Activated T-helper 1 cell treated with Interleukin-2 at 50 U/mL for 16 hours (primary cell): ENCODE measurements around the gene PRLR.
A peak's percentile ranks its signal among the peaks of the same experiment; 100 is the strongest.
"Not testable (repeated sequence)": the region's sequence is repeated elsewhere in the genome, so short reads cannot be mapped to it uniquely, and the experiment has no call there.

Source experiments
- DNase-seq: peaks from one replicate; pipeline ENCODE4 v3.0.0-alpha.2; 2020; ENCODE audit warnings: low read depth

PRLR gene

GRCh38 chr5:35124932-35125331 lies 105.4 kb downstream of the PRLR start:
- DNase-seq, result no peak

GRCh38 chr5:35122819-35123218 lies 107.5 kb downstream of the PRLR start:
- DNase-seq, result no peak

GRCh38 chr5:35120715-35121114 lies 109.6 kb downstream of the PRLR start:
- DNase-seq, result no peak

- no peak for DNase-seq
These were observed 112.3 kb downstream of the PRLR start for GRCh38 chr5:35117967-35118366.

- DNase-seq, result no peak
These were observed 114.4 kb downstream of the PRLR start for GRCh38 chr5:35115920-35116319.

GRCh38 chr5:35114698-35115097 lies 115.6 kb downstream of the PRLR start:
- no peak for DNase-seq

- DNase-seq, result no peak
These were observed 118.0 kb downstream of the PRLR start for GRCh38 chr5:35112300-35112699.

- not testable (repeated sequence) for DNase-seq
These were observed 125.7 kb downstream of the PRLR start for GRCh38 chr5:35104550-35104949.

GRCh38 chr5:35103637-35104299 lies 126.5 kb downstream of the PRLR start:
- no peak for DNase-seq

- not testable (repeated sequence) for DNase-seq
These were observed 128.6 kb downstream of the PRLR start for GRCh38 chr5:35101720-35102119.

GRCh38 chr5:35101016-35101415 lies 129.3 kb downstream of the PRLR start:
- DNase-seq, result no peak

GRCh38 chr5:35098214-35098613 lies 132.1 kb downstream of the PRLR start:
- DNase-seq, result no peak

GRCh38 chr5:35096932-35097331 lies 133.4 kb downstream of the PRLR start:
- no peak for DNase-seq

GRCh38 chr5:35096216-35096615 lies 134.1 kb downstream of the PRLR start:
- DNase-seq, result no peak

- no peak for DNase-seq
These were observed 134.9 kb downstream of the PRLR start for GRCh38 chr5:35095366-35095765.

GRCh38 chr5:35094948-35095347 lies 135.3 kb downstream of the PRLR start:
- no peak for DNase-seq

- DNase-seq, result no peak
These were observed 137.6 kb downstream of the PRLR start for GRCh38 chr5:35092703-35093102.

- DNase-seq, result no peak
These were observed 138.6 kb downstream of the PRLR start for GRCh38 chr5:35091704-35092103.

- peak; percentile 6 for DNase-seq
These were observed 140.7 kb downstream of the PRLR start for GRCh38 chr5:35089334-35090314.

GRCh38 chr5:35087991-35088390 lies 142.3 kb downstream of the PRLR start:
- no peak for DNase-seq

- no peak for DNase-seq
These were observed 147.1 kb downstream of the PRLR start for GRCh38 chr5:35083150-35083549.

GRCh38 chr5:35082530-35082929 lies 147.8 kb downstream of the PRLR start:
- no peak for DNase-seq

GRCh38 chr5:35081134-35081533 lies 149.2 kb downstream of the PRLR start:
- no peak for DNase-seq
